ENCODE results near the gene TRAPPC2.

DNA sequence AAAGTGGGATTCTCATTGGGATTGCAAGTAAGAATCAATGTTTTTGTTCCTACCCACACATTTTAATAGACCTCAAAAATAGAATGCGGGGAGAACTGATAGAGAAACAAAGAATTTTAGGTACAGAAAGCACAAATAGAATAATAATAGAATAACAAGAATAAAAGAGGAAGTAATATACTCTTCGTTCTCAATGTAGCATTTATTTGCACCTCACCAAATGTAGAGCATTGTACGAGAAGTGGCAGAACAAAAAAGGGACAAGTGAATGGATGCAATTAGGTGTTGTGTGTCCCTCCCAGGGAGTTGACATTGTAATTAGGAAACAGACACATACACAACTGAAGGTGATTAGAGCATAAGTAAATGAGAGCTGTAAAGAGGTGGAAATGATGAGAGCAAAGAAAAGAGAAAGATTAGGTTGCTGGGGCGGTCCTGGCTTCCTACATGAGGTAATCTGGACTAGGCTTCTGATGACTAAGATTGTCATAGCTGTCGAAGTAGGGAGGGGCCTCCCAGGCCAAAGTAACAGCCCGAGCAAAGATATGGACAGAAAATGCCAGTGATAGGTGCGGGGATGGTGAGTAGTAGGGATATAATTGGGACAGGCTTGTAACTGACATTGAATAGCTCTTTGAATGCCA lies 35.1 kb downstream of the TRAPPC2 start:
- TF ChIP-seq, protein P1, sequence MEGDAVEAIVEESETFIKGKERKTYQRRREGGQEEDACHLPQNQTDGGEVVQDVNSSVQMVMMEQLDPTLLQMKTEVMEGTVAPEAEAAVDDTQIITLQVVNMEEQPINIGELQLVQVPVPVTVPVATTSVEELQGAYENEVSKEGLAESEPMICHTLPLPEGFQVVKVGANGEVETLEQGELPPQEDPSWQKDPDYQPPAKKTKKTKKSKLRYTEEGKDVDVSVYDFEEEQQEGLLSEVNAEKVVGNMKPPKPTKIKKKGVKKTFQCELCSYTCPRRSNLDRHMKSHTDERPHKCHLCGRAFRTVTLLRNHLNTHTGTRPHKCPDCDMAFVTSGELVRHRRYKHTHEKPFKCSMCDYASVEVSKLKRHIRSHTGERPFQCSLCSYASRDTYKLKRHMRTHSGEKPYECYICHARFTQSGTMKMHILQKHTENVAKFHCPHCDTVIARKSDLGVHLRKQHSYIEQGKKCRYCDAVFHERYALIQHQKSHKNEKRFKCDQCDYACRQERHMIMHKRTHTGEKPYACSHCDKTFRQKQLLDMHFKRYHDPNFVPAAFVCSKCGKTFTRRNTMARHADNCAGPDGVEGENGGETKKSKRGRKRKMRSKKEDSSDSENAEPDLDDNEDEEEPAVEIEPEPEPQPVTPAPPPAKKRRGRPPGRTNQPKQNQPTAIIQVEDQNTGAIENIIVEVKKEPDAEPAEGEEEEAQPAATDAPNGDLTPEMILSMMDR (IDR thresholded peaks at IDR 0.05; ENCODE audit: low read length), result no peak
- no peak for TF ChIP-seq EZH2 (optimal IDR thresholded peaks at IDR 0.05; ENCODE audit: low read depth, low read length)
- TF ChIP-seq EZH2phosphoT487 (IDR thresholded peaks at IDR 0.05; ENCODE audit: low read length), result no peak
